Renal cortical epithelial cell (primary cell): ENCODE measurements around the gene LRBA. TPM values are rescaled to one million over a fixed set of nuclear protein-coding genes. Genes with fewer than 3 reads are reported as not detected.
A peak's percentile ranks its signal among the peaks of the same experiment; 100 is the strongest.
"Not testable (repeated sequence)": the region's sequence is repeated elsewhere in the genome, so short reads cannot be mapped to it uniquely, and the experiment has no call there.

ENCODE experiments used
- DNase-seq: peaks from one replicate; pipeline ENCODE4 v3.0.0-alpha.2; 2011; ENCODE audit warnings: low read depth
- total RNA-seq: library from RNA; depleted of rRNA; stranded (reverse); fragments of >200 nt; gene quantifications from 2 replicates; pipeline ENCODE4 v1.2.3, GENCODE V29; 2014

LRBA gene
- total RNA-seq, 1 donor from 2014 or later, result 119 TPM

DNA sequence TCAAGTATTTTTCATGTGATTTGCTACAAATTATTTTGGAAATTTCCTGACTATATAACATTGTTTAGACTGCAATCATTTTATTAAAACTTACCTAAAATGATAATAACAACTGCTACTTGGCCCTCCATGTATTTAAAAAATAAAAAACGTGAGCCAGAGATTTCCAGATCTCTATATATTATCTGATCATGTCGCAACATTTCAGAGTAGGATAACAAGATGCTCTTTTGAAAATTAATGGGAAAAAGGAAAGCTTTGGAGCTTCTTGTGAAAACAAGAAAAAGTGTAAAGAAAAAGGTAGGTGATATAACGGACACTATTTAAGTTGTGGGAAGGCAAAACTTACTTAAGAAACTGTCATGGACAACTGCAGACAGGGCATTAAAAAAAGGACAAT is 448.0 kb downstream of the LRBA start:
- DNase-seq, result no peak

- not testable (repeated sequence) for DNase-seq
Measured at GRCh38 chr4:150564967-150565366, 450.1 kb downstream of the LRBA start.

- no peak for DNase-seq
Measured at GRCh38 chr4:150562751-150563150, 452.3 kb downstream of the LRBA start.

DNA sequence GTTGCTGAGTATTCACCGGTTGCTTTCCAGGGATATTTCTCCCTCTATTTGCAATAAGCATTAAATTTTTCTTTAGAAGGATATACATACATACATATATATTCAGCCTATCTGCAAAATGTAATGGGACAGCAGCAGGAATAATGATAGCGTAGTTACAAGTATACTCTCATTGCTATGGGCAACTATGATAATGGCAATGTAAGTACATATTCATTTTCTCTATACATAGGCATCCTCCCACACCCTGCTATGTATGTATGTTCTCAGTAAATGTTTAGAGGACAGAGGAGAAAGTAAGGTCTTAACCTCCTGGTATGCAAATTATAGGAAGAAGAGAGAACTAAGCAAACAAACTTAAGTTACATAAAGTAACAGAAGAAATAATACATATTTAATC is 452.8 kb downstream of the LRBA start:
- DNase-seq, result no peak

GRCh38 chr4:150561143-150561737 is 453.8 kb downstream of the LRBA start:
- no peak for DNase-seq

- DNase-seq, result peak; percentile 73
Measured at GRCh38 chr4:150557811-150558210, 457.3 kb downstream of the LRBA start.

GRCh38 chr4:150547154-150547838 is 467.8 kb downstream of the LRBA start:
- DNase-seq, result no peak

- no peak for DNase-seq
Measured at GRCh38 chr4:150546286-150546685, 468.8 kb downstream of the LRBA start.

GRCh38 chr4:150543042-150543441 is 472.0 kb downstream of the LRBA start:
- no peak for DNase-seq

- no peak for DNase-seq
Measured at GRCh38 chr4:150541681-150542080, 473.4 kb downstream of the LRBA start.

GRCh38 chr4:150540959-150541360 is 474.1 kb downstream of the LRBA start:
- DNase-seq, result peak; percentile 15

DNA sequence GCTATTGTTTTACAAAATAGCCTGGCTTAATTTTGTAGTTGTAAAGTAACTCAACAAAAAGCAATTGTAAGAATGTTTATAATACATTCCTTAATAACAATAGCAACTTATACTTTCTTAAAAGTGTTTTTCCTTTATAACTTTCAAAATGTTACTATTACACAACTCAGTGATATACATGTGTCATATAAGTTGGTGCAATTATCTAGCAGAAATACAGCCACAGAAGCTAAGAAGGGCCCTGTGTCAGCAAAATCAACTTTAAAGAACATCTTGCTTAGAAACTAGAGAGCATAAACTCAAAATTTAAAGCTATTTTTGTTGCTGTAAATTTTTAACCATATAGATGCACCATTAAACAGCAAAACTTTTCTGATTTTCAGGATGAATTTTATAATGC is 474.5 kb downstream of the LRBA start:
- no peak for DNase-seq

DNA sequence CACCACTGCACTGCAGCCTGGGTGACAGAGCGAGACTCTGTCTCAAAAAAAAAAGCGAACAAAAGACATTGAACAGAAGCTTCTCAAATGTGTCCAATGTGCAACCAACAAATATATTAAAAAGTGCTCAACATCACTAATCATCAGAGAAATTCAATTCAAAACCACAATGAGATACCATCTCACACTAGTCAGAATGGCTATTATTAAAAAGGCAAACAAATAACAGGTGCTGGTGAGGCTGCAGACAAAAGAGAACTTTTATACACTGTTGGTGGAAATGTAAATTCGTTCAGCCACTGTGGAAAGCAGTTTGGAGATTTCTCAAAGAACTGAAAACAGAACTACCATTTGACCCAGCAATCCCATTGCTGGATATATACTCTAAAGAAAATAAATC is 477.2 kb downstream of the LRBA start:
- not testable (repeated sequence) for DNase-seq

DNA sequence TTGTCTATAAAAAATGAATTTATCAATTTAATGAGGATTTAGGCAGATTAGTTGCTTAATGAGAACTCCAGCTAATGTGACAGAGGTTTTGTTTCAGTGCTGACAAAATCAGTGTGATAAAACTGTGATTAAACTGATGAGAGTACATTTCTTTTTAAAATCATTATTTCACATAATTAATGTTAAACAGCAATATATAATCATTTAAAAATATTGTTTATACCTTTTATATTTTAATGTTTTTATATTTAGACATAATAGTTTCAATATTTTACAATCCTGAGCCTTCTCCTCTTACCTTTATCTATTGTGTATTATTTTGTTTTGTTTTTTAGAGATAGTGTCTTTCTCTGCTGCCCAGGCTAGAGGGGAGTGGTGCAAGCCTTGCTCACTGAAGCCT is 480.3 kb downstream of the LRBA start:
- DNase-seq, result no peak

- DNase-seq, result no peak
Measured at GRCh38 chr4:150533673-150534072, 481.4 kb downstream of the LRBA start.

GRCh38 chr4:150525321-150525868 is 489.7 kb downstream of the LRBA start:
- DNase-seq, result peak; percentile 16

- DNase-seq, result peak; percentile 95
Measured at GRCh38 chr4:150518559-150518958, 496.5 kb downstream of the LRBA start.

DNA sequence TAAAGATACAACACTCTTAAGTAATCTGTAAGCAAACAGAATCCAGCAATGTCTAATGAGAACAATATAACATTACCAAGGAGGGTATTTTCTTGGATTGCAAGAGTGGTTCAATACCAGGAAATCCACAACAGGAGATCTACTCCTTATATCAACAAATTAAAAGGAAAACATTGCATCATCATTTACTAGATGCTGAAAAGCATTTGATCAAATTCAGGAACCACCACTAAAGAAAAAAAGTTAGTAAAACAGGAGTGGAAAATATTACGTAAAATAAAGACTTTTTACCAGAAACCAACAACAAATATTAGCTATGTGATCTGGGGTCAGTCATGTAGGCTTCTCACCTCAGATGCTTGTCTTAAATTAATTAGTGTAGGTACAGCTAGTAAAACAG is 499.9 kb downstream of the LRBA start:
- peak; percentile 80 for DNase-seq

DNA sequence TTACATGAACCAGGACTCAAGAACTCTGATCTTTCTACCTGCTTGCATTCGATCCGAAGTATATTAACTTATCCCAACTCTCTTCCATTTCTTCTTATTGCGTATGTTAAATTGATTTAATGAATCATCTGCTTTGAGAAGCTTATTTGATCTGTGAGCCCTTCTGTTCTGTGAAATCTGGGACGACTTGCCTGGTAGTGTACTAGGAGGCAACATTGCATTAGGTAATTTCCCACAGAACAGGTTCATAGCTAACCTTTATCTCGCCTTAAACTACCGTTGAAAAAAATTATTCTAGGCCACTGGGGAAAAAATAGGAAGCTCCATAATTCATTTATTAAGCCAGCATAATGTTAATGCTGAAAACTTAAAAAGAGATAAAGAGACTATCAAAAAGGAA is 500.4 kb downstream of the LRBA start:
- DNase-seq, result no peak

- peak; percentile 79 for DNase-seq
Measured at GRCh38 chr4:150510176-150510865, 504.8 kb downstream of the LRBA start.

DNA sequence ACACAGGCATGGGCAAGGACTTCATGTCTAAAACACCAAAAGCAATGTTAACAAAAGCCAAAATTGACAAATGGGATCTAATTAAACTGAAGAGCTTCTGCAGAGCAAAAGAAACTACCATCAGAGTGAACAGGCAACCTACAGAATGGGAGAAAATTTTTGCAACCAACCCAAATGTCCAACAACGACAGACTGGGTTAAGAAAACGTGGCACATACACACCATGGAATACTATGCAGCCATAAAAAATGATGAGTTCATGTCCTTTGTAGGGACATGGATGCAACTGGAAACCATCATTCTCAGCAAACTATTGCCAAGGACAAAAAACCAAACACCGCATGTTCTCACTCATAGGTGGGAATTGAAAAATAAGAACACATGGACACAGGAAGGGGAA is 507.4 kb downstream of the LRBA start:
- DNase-seq, result not testable (repeated sequence)

- peak; percentile 18 for DNase-seq
Measured at GRCh38 chr4:150501983-150502382, 513.1 kb downstream of the LRBA start.
